HCT116 (cell line): ENCODE results near the gene JAG1. TPM values are rescaled to one million over a fixed set of nuclear protein-coding genes. Genes with fewer than 3 reads are reported as not detected.

Experiments
- ATAC-seq: fragments of 200-7000 bp; cut with Tn5 transposase; 2 replicates; pipeline ENCODE4 v1.9.1; 2020; ENCODE audit warnings: mild to moderate bottlenecking, moderate library complexity
- BruUV-seq: library from RNA; stranded (reverse); fragments of 400-500 nt; replicated peaks from 2 replicates; lab custom pipeline; 2021; lab: Mats Ljungman, UMichigan
- CTCF ChIA-PET: fragments of 300-600 bp; sonication (Branson Sonifier 250); formaldehyde crosslinking; loops from one replicate; lab custom pipeline; 2021; ENCODE audit warnings: antibody characterized with exemption; lab: Charles Lee
- POLR2A ChIA-PET: fragments of 300-600, 350-600 bp; sonication (Branson Sonifier 250); formaldehyde crosslinking; loops from one replicate; lab custom pipeline; 2021; ENCODE audit warnings: antibody characterized with exemption; lab: Charles Lee
- RAD21 ChIA-PET, 2 experiments: fragments of 300-600 bp; sonication (Branson Sonifier 250); formaldehyde crosslinking; loops; one replicate each; lab custom pipeline; 2023; ENCODE audit warnings: low total read pairs in 2 of 2; ENCODE audit not compliant: uncharacterized antibody in 2 of 2, unreplicated experiment in 2 of 2, low non-redundant PET in 1 of 2; lab: Charles Lee
- DNase-seq: peaks from one replicate; pipeline ENCODE4 v3.0.0-alpha.2; 2010; ENCODE audit warnings: low read depth, low spot score
- H2AFZ ChIP-seq: fragments of 200-600 bp; shearing (Covaris generic), sonication (generic); 2 replicates; pipeline ENCODE4 v1.6.1; 2017; ENCODE audit warnings: low read depth, mixed run types, mixed read lengths, antibody characterized with exemption, low read length; ENCODE audit not compliant: poor library complexity, severe bottlenecking
- H3K27ac ChIP-seq: 2 replicates; pipeline ENCODE4 v1.5.1; 2012; ENCODE audit warnings: low read depth, low read length
- H3K27me3 ChIP-seq: fragments of 200-600 bp; sonication (generic); 2 replicates; pipeline ENCODE4 v1.6.1; 2016; ENCODE audit warnings: mixed run types, low read length, mixed read lengths; ENCODE audit not compliant: insufficient read depth
- H3K36me3 ChIP-seq, 2 experiments: fragments of 200-500 bp in 1 of 2; fragments of 200-600 bp in 1 of 2; sonication (Bioruptor generic) in 1 of 2; sonication (generic) in 1 of 2; 2 replicates each; pipeline versions ENCODE4 v1.5.1 to v1.6.1; 2014 to 2016; ENCODE audit warnings: low read length in 2 of 2, inconsistent platforms in 1 of 2, mixed read lengths in 1 of 2, mixed run types in 1 of 2; ENCODE audit not compliant: insufficient read depth in 2 of 2, control insufficient read depth in 1 of 2
- H3K4me1 ChIP-seq, 2 experiments: fragments of 200-600 bp in 1 of 2; sonication (generic) in 1 of 2; 2 replicates each; pipeline versions ENCODE4 v1.5.1 to v1.6.1; 2012 to 2017; ENCODE audit warnings: low read length in 2 of 2, inconsistent platforms in 1 of 2, mild to moderate bottlenecking in 1 of 2, mixed read lengths in 1 of 2, mixed run types in 1 of 2, moderate library complexity in 1 of 2; ENCODE audit not compliant: insufficient read depth in 2 of 2, control insufficient read depth in 1 of 2
- H3K4me2 ChIP-seq: fragments of 200-600 bp; sonication (generic); 2 replicates; pipeline ENCODE4 v1.6.1; 2017; ENCODE audit warnings: mixed run types, low read length, mixed read lengths
- H3K4me3 ChIP-seq, 2 experiments: fragments of 200-600 bp in 1 of 2; sonication (generic) in 1 of 2; replicated peaks in 1 of 2; 2 replicates each; pipeline ENCODE4 v1.5.1; 2011 to 2016; ENCODE audit warnings: low read length in 2 of 2, control low read depth in 1 of 2, low read depth in 1 of 2, mild to moderate bottlenecking in 1 of 2, mixed read lengths in 1 of 2, mixed run types in 1 of 2
- H3K79me2 ChIP-seq: fragments of 200-600 bp; sonication (generic); 2 replicates; pipeline ENCODE4 v1.6.1; 2017; ENCODE audit warnings: mild to moderate bottlenecking, mixed run types, low read length, moderate library complexity, mixed read lengths; ENCODE audit not compliant: insufficient read depth
- H3K9ac ChIP-seq: fragments of 200-600 bp; sonication (generic); 2 replicates; pipeline ENCODE4 v1.6.1; 2016; ENCODE audit warnings: low read length, mixed read lengths
- H3K9me2 ChIP-seq: fragments of 200-600 bp; sonication (generic), shearing (Covaris generic); 2 replicates; pipeline ENCODE4 v1.6.1; 2017; ENCODE audit warnings: mixed run types, mild to moderate bottlenecking, moderate library complexity; ENCODE audit not compliant: insufficient read depth
- H3K9me3 ChIP-seq, 2 experiments: fragments of 200-500 bp in 1 of 2; fragments of 200-600 bp in 1 of 2; sonication (Bioruptor generic) in 1 of 2; sonication (generic) in 1 of 2; 2 replicates each; pipeline ENCODE4 v1.6.1; 2014 to 2017; ENCODE audit warnings: low read length in 2 of 2, mixed read lengths in 2 of 2, inconsistent platforms in 1 of 2, low read depth in 1 of 2, mild to moderate bottlenecking in 1 of 2, mixed run types in 1 of 2, moderate library complexity in 1 of 2; ENCODE audit not compliant: control insufficient read depth in 1 of 2, insufficient read depth in 1 of 2
- H4K20me1 ChIP-seq: fragments of 200-600 bp; sonication (generic), shearing (Covaris generic); 2 replicates; pipeline ENCODE4 v1.6.1; 2017; ENCODE audit warnings: mixed run types, mild to moderate bottlenecking, moderate library complexity; ENCODE audit not compliant: insufficient read depth
- CBX3 ChIP-seq: IDR thresholded peaks from 2 replicates; pipeline ENCODE4 v1.6.1; 2012; ENCODE audit warnings: low read depth
- CEBPB ChIP-seq: IDR thresholded peaks from 2 replicates; pipeline ENCODE4 v1.6.1; 2012; ENCODE audit warnings: low read depth
- EGR1 ChIP-seq: IDR thresholded peaks from 2 replicates; pipeline ENCODE4 v1.6.1; 2012; ENCODE audit warnings: low read depth
- SIN3A ChIP-seq: IDR thresholded peaks from 2 replicates; pipeline ENCODE4 v1.6.1; 2012; ENCODE audit warnings: low read depth
- SP1 ChIP-seq: IDR thresholded peaks from 2 replicates; pipeline ENCODE4 v1.6.1; 2012; ENCODE audit warnings: low read depth
- TCF7L2 ChIP-seq: IDR thresholded peaks from 2 replicates; pipeline ENCODE4 v1.7.0; 2011; ENCODE audit warnings: borderline replicate concordance, inconsistent platforms; ENCODE audit not compliant: insufficient read depth, insufficient read length; ENCODE audit errors: extremely low read depth
- ZBTB33 ChIP-seq: IDR thresholded peaks from 2 replicates; pipeline ENCODE4 v1.6.1; 2011; ENCODE audit warnings: mild to moderate bottlenecking, low read length, moderate library complexity; ENCODE audit not compliant: insufficient replicate concordance; ENCODE audit errors: extremely low read depth
- ZFX ChIP-seq: fragments of 450-650 bp; IDR thresholded peaks from 2 replicates; pipeline ENCODE4 v1.6.1; 2017
- ZNF274 ChIP-seq: fragments of 200-500 bp; sonication (Bioruptor generic); IDR thresholded peaks from 2 replicates; pipeline ENCODE4 v1.6.1; 2014; ENCODE audit warnings: mild to moderate bottlenecking, low read depth, low read length, inconsistent platforms
- intact Hi-C: fragments of 100-400 bp; cut with micrococcal nuclease; formaldehyde crosslinking; loops from 2 replicates; pipeline ENCODE4 v1.10.0; 2022
- total RNA-seq: library from RNA; stranded (reverse); gene quantifications from one replicate; pipeline ENCODE4 v1.2.1, GENCODE V29; 2021; ENCODE audit not compliant: unreplicated experiment

JAG1 gene
- total RNA-seq, 1 experiment from 2014 or later = 31.9 TPM

GRCh38 chr20:10680571-10680970 is 6.8 kb upstream of the JAG1 start:
- Histone ChIP-seq H3K9me2 (no peaks in the 10 kb centered on the region), H3K9me3 (no peaks in the 10 kb centered on the region), H3K4me1 (peaks cover under 1% of the 10 kb centered on the region in 2 experiments; a peak in 3 of 4 replicates), H4K20me1 (no peaks in the 10 kb centered on the region), H3K79me2 (no peaks in the 10 kb centered on the region), H3K4me2 (no peak overlapping the region), H2AFZ (no peak overlapping the region), H3K9ac (no peak overlapping the region), H3K36me3 (no peaks in the 10 kb centered on the region), H3K27ac (no peak overlapping the region), H3K4me3 (no peak overlapping the region), H3K27me3 (no peaks in the 10 kb centered on the region)
- RAD21 ChIA-PET = no interaction called here
- ATAC-seq = no peak
- no TSS peak for BruUV-seq
- DNase-seq = no peak
- CTCF ChIA-PET = no interaction called here
- POLR2A ChIA-PET = no interaction called here
- intact Hi-C loops = no loop called here
- no peak for TF ChIP-seq TCF7L2
- TF ChIP-seq CEBPB = no peak
- TF ChIP-seq SP1 = no peak
- no peak for TF ChIP-seq EGR1
- TF ChIP-seq CBX3 = 0 out of 2 replicates have a peak, but pooled peaks have one; percentile 27
- TF ChIP-seq SIN3A = no peak
- TF ChIP-seq ZNF274 = no peak

GRCh38 chr20:10679269-10679668 is 5.5 kb upstream of the JAG1 start:
- Histone ChIP-seq H3K79me2 (no peaks in the 10 kb centered on the region), H3K36me3 (no peaks in the 10 kb centered on the region), H3K4me3 (no peak overlapping the region), H3K9me3 (no peaks in the 10 kb centered on the region)
- ATAC-seq = no peak
- TF ChIP-seq ZNF274 (no peak), ZBTB33 (no peak), SP1 (no peak), ZFX (no peak), TCF7L2 (no peak)
- TF ChIP-seq, all 23 proteins: peak for 0
- no TSS peak for BruUV-seq
- no peak for DNase-seq
- intact Hi-C loops = loop anchor here (10.0 kb wide), 1 partner anchor 244 kb away; the partner anchor contains the start of genes MKKS and SLX4IP
- Histone ChIP-seq H3K9ac (no peak overlapping the region), H3K4me2 (no peak overlapping the region), H2AFZ (no peak overlapping the region), H4K20me1 (no peaks in the 10 kb centered on the region), H3K4me1 (peaks cover 8 to 9% of the 10 kb centered on the region in 2 experiments), H3K27me3 (no peaks in the 10 kb centered on the region), H3K27ac (no peak overlapping the region), H3K9me2 (no peaks in the 10 kb centered on the region)
- POLR2A ChIA-PET = no interaction called here
- RAD21 ChIA-PET = no interaction called here
- CTCF ChIA-PET = no interaction called here
